C4-2B (cell line): Measurements from ENCODE around the gene TEAD3.

ENCODE experiments used
- CTCF ChIP-seq: fragments of 450-650 bp; conservative IDR thresholded peaks from 2 replicates; pipeline ENCODE4 v1.5.1; 2017; ENCODE audit warnings: mild to moderate bottlenecking
- ZFX ChIP-seq: fragments of 450-650 bp; IDR thresholded peaks from 2 replicates; pipeline ENCODE4 v1.6.1; 2017

GRCh38 chr6:35441642-35442041 is 55.2 kb downstream of the TEAD3 start:
- TF ChIP-seq CTCF (no peak), ZFX (no peak)
